Endothelial cell of umbilical vein (primary cell): Measurements from ENCODE around the gene AHI1. TPM values are rescaled to one million over a fixed set of nuclear protein-coding genes. Genes with fewer than 3 reads are reported as not detected.

Experiments
- BruUV-seq: library from RNA; stranded (reverse); fragments of 400-500 nt; replicated peaks from 2 replicates; lab custom pipeline; 2021; lab: Mats Ljungman, UMichigan
- CTCF ChIA-PET: fragments of 300-600, 350-600 bp; sonication (Branson Sonifier 250); formaldehyde crosslinking; loops from one replicate; lab custom pipeline; 2021; ENCODE audit warnings: antibody characterized with exemption, inconsistent platforms; lab: Charles Lee
- POLR2A ChIA-PET: fragments of 300-600, 350-600 bp; sonication (Branson Sonifier 250); formaldehyde crosslinking; loops from one replicate; lab custom pipeline; 2021; ENCODE audit warnings: antibody characterized with exemption, inconsistent platforms; lab: Charles Lee
- DNase-seq: peaks from one replicate; pipeline ENCODE4 v3.0.0-alpha.2; 2011; ENCODE audit warnings: low read depth, low spot score
- FAIRE-seq: peaks from 2 replicates; lab custom pipeline; 2011; peaks lifted over from hg19 to GRCh38; lab: Jason Lieb, UNC
- H2AFZ ChIP-seq: 2 replicates; pipeline ENCODE4 v1.6.0; 2012; ENCODE audit warnings: low read depth, low read length, control low read depth, inconsistent platforms
- H3K27ac ChIP-seq: 2 replicates; pipeline ENCODE4 v1.5.1; 2011; ENCODE audit warnings: low read depth, mild to moderate bottlenecking, control low read depth, low read length, moderate library complexity; ENCODE audit not compliant: insufficient read depth
- H3K27me3 ChIP-seq, 2 experiments: 2 replicates each; pipeline versions ENCODE4 v1.6.0 to v1.6.1; 2011; ENCODE audit warnings: low read length in 2 of 2, mixed read lengths in 1 of 2; ENCODE audit not compliant: control insufficient read depth in 2 of 2, insufficient read depth in 2 of 2
- H3K36me3 ChIP-seq, 2 experiments: 2 replicates in 1 of 2; 3 replicates in 1 of 2; pipeline ENCODE4 v1.5.1; 2011; ENCODE audit warnings: low read length in 2 of 2, mild to moderate bottlenecking in 1 of 2, moderate library complexity in 1 of 2; ENCODE audit not compliant: control insufficient read depth in 2 of 2, insufficient read depth in 2 of 2; ENCODE audit errors: extremely low read depth in 1 of 2
- H3K4me1 ChIP-seq: 3 replicates; pipeline ENCODE4 v1.5.1; 2011; ENCODE audit warnings: mild to moderate bottlenecking, low read length; ENCODE audit not compliant: control insufficient read depth, insufficient read depth; ENCODE audit errors: extremely low read depth
- H3K4me2 ChIP-seq: 2 replicates; pipeline ENCODE4 v1.6.1; 2011; ENCODE audit warnings: low read length, control low read depth, mixed read lengths; ENCODE audit not compliant: insufficient read depth
- H3K4me3 ChIP-seq, 3 experiments: fragments of 200-600 bp in 1 of 3; sonication (generic), shearing (Covaris generic) in 1 of 3; replicated peaks in 1 of 3; 2 replicates each; pipeline ENCODE4 v1.5.1; 2011 to 2016; ENCODE audit warnings: control low read depth in 3 of 3, low read length in 3 of 3, mild to moderate bottlenecking in 2 of 3, inconsistent platforms in 1 of 3, low read depth in 1 of 3, moderate library complexity in 1 of 3; ENCODE audit not compliant: insufficient read depth in 1 of 3
- H3K79me2 ChIP-seq: 2 replicates; pipeline ENCODE4 v1.6.0; 2012; ENCODE audit warnings: low read length, inconsistent platforms; ENCODE audit not compliant: control insufficient read depth, insufficient read depth
- H3K9ac ChIP-seq: replicated peaks from 2 replicates; pipeline ENCODE3; 2011; ENCODE audit warnings: low read length, control low read depth; ENCODE audit not compliant: insufficient read depth; ENCODE audit errors: extremely low read depth
- H3K9me1 ChIP-seq: replicated peaks from 3 replicates; pipeline ENCODE4 v1.6.0; 2011; ENCODE audit warnings: mild to moderate bottlenecking, low read length; ENCODE audit not compliant: control insufficient read depth, insufficient read depth; ENCODE audit errors: extremely low read depth
- H3K9me3 ChIP-seq: replicated peaks from 2 replicates; pipeline ENCODE4 v1.5.1; 2012; ENCODE audit warnings: low read length, inconsistent platforms; ENCODE audit not compliant: control insufficient read depth, insufficient read depth
- H4K20me1 ChIP-seq: replicated peaks from 2 replicates; pipeline ENCODE3; 2011; ENCODE audit warnings: mild to moderate bottlenecking, low read length; ENCODE audit not compliant: control insufficient read depth, insufficient read depth; ENCODE audit errors: extremely low read depth
- CTCF ChIP-seq, 2 donors: IDR thresholded peaks; 1 replicate in 1 of 2; 2 replicates in 1 of 2; pipeline ENCODE4 v1.5.1; 2011; ENCODE audit warnings: low read length in 2 of 2, mild to moderate bottlenecking in 2 of 2, moderate library complexity in 2 of 2, control low read depth in 1 of 2, inconsistent platforms in 1 of 2, low read depth in 1 of 2; ENCODE audit not compliant: insufficient read depth in 1 of 2; ENCODE audit errors: extremely low read depth in 1 of 2
- EZH2 ChIP-seq: IDR thresholded peaks from 2 replicates; pipeline ENCODE4 v1.6.1; 2012; ENCODE audit warnings: borderline replicate concordance, low read depth, mild to moderate bottlenecking, moderate library complexity, low read length, inconsistent platforms; ENCODE audit not compliant: severe bottlenecking
- MAX ChIP-seq: IDR thresholded peaks from 2 replicates; pipeline ENCODE4 v1.6.1; 2011; ENCODE audit not compliant: insufficient read depth, insufficient read length
- POLR2A ChIP-seq: IDR thresholded peaks from 2 replicates; pipeline ENCODE4 v1.6.1; 2012; ENCODE audit warnings: low read depth, mild to moderate bottlenecking, control low read depth, low read length
- dilution Hi-C: fragments of 300-500 bp; cut with MboI; formaldehyde crosslinking; loops from one replicate; pipeline ENCODE4 v1.15.0; 2019; ENCODE audit warnings: low sequenced_read_pairs; ENCODE audit not compliant: extremely low pct_ligation_motif_present
- intact Hi-C: fragments of 100-400 bp; cut with micrococcal nuclease; formaldehyde crosslinking; loops from one replicate; pipeline ENCODE4 v1.10.0; 2022
- polyA plus RNA-seq, 4 experiments: library from polyadenylated mRNA; depleted of rRNA in 3 of 4; stranded (reverse) in 3 of 4; unstranded in 1 of 4; fragments of >200 nt; gene quantifications; 2 replicates each; pipeline versions ENCODE4 v1.2.1 to v1.2.3, GENCODE V29; 2011 to 2012; ENCODE audit warnings: missing spikeins in 1 of 4
- total RNA-seq: library from RNA; stranded (reverse); gene quantifications from 2 replicates; pipeline ENCODE4 v1.2.3, GENCODE V29; 2021

Gene AHI1
- total and polyA plus RNA-seq, 2 donors (not counting 3 experiments of a cell fraction or from before 2014, with no cell fraction given) = 5.1 to 20.7 TPM

DNA sequence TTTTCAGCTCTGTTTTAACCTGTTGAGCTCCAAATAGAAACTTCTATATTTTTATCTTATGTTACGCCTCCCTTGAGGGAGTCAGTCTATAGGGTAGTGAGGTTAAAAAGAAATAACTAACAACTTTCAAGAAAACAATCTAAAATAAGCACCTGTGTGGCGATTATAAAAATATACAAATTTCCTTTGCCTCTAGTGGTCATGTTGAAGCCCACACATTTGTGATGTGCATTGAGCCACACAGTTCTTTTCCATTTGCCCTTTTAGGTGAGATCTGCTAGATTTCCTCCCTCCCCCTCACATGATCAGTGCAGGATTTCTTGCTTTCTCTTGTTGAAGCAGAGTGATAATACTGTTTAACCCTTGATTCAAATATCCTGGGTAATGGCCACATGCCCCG, 232.3 kb downstream of the AHI1 start:
- DNase-seq = no peak
- ChIA-PET CTCF (no interaction called here), POLR2A (no interaction called here)
- H3K27ac ChIP-seq = no peak overlapping the region
- no peak overlapping the region for H3K9ac ChIP-seq
- no peaks in the 10 kb centered on the region for H3K9me1 ChIP-seq
- dilution Hi-C loops = no loop called here
- H2AFZ ChIP-seq = no peak overlapping the region
- H3K4me1 ChIP-seq = no peaks in the 10 kb centered on the region
- no peak for TF ChIP-seq CTCF (IDR thresholded peaks at IDR 0.05; ENCODE audit: extremely low read depth in 1 of 2, insufficient read depth in 1 of 2, low read depth in 1 of 2, low read length in 2 of 2)
- TF ChIP-seq MAX = no peak
- no peak for TF ChIP-seq POLR2A
- no peak for TF ChIP-seq EZH2
- no peak overlapping the region for H3K4me2 ChIP-seq
- no peaks in the 10 kb centered on the region for H3K36me3 ChIP-seq
- H4K20me1 ChIP-seq = no peaks in the 10 kb centered on the region
- no peak overlapping the region for H3K4me3 ChIP-seq
- BruUV-seq = no TSS peak
- no peaks in the 10 kb centered on the region for H3K9me3 ChIP-seq
- H3K79me2 ChIP-seq = no peaks in the 10 kb centered on the region
- intact Hi-C loops = no loop called here
- no peak for FAIRE-seq
- peaks cover 0 to 2% of the 10 kb centered on the region in 2 experiments for H3K27me3 ChIP-seq
